KG1 (cell line): Measurements from ENCODE around the gene NDUFB10.
"Not testable (repeated sequence)": the region's sequence is repeated elsewhere in the genome, so short reads cannot be mapped to it uniquely, and the experiment has no call there.

Experiments used
- DNase-seq: peaks from one replicate; lab custom pipeline; 2025; lab: John Stamatoyannopoulos, UW

NDUFB10 gene

GRCh38 chr16:1924095-1924494 lies 35.2 kb upstream of the NDUFB10 start:
- no peak for DNase-seq

GRCh38 chr16:1926271-1926670 lies 33.1 kb upstream of the NDUFB10 start:
- no peak for DNase-seq

DNA sequence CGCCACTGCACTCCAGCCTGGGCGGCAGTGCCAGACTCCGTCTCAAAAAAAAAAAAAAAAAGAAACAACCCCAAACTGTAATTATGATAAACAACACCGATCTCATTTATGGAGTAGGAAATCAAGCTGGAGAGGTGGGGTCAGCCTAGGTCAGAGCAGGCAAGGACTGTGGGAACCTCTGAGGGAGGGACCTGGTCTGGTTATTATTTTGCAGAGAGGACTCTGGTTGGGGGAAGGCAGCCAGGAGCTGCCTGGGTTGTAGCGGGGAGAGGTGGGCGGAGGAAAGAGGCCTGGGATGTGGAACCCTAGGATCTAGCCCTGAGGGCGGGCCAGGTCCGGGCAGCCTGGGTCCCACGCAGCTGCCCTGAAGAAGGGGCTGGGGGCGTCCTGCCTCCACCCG lies 30.2 kb upstream of the NDUFB10 start:
- DNase-seq = no peak

GRCh38 chr16:1929578-1930337 lies 29.6 kb upstream of the NDUFB10 start:
- DNase-seq = peak; percentile 78

DNA sequence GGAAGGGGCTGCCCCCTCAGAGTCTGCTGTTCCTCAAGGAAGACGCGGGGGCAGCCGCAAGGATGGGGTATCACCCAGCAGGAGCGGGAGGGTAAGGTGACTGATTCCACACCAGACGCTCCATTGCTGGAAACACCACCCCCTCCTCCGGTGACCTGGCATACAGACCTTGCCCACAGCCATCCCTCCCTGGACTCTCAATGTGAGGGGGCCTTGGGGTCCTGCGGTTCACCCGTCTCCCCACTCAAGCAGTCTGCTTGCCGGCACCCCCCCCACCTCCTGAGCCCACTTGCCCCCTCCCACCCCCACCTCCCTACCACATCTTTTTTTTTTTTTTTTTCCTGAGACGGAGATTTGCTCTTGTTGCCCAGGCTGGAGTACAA lies 29.0 kb upstream of the NDUFB10 start:
- DNase-seq = no peak

GRCh38 chr16:1932050-1933028 lies 27.0 kb upstream of the NDUFB10 start:
- no peak for DNase-seq

GRCh38 chr16:1933097-1933661 lies 26.2 kb upstream of the NDUFB10 start:
- DNase-seq = no peak

- DNase-seq = no peak
These were observed 22.3 kb upstream of the NDUFB10 start for GRCh38 chr16:1936945-1937479.

GRCh38 chr16:1938316-1938715 lies 21.0 kb upstream of the NDUFB10 start:
- DNase-seq = no peak

GRCh38 chr16:1938910-1939309 lies 20.4 kb upstream of the NDUFB10 start:
- DNase-seq = no peak

DNA sequence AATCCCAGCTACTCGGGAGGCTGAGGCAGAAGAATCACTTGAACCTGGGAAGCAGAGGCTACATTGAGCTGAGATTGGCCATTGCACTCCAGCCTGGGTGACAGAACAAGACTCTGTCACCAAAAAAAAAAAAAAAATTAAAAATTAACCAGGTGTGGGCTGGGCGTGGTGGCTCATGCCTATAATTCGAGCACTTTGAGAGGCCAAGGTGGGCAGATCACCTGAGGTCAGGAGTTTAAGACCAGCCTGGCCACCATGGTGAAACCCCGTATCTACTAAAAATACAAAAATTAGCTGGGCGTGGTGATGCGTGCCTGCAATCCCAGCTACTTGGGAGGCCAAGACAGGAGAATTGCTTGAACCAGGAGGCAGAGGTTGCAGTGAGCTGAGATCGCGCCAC lies 19.5 kb upstream of the NDUFB10 start:
- not testable (repeated sequence) for DNase-seq

DNA sequence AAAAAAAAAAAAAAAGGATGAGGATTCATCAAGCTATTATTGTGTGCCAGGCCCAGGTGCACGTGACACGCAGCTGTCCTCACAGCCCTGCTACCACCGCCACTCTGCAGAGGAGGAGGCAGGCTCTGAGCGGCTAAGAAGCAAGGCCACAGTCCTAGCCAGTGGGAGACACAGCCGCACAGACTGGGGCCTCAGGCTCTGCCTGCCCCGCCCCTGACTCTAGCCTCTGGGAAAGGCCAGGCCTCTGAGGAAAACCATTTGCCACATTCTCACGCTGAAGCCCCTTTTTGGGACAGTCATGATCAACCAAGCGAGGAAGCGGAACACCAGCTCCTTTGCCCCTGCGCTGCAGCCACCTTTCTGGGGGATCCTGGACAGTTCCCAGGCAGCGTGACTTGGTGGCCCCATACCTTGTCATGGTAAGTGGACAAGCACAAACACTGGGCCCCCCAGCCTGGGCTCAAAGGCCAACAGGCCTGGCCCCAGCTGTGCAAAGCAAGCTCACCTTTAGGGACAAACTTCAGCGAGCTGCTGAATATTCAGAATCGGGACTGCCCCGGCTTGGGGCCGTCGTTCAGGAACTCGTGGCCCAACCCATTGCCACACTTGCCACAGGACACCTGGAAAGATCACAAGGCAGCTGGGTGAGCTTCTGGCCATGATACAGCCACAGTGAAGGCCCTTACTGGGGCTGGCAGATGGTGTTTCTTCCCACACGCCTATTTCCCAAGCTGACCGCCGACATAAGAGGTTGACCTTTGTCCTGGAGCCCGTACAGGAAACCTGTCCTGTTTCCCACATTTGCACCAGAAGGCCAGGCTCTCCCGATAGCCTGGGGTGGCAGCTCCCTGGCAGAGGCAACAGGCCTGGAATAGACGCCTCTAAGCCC lies 18.8 kb upstream of the NDUFB10 start:
- DNase-seq = no peak

DNA sequence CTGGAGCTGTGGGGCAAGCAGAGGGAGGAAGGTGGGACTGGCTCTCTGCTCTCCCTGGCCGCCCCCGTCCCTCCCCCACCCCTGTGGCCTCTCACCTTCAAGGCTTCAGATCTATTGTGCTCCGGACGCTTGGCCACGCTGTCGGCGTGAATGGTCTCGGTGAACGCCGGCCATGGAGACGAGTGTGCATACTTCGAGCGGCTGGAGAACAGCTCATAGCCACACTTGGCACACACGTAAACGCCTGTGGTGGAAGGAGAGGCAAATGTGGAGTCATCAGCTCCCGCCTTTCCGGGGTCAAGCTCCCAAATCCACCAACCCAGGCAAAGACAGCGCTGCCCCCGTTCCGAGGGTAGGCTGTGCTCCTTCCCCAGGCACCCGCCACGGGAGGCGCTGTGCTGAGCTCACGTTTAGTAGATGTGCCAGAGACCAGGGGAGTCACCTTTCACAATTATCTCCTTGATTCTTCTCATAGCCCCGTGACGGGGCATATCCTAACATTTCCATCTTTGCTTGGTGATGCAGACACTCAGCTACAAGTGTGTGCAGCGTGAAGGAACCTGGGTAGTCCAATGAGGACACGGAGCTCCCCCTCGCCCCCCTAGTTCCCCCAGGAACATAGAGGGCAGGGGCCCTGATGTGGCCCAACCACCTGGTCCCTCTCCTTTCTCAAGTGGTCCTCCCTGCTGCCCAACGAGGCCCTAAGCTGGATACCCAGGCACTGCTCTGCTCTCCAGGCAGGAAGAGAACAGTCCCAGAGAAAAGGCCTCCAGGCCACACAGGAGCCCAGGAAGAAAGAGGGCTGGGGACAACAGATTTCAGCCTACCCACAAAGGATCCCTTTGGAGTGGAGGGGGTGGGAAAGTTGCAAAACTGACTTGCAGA lies 17.9 kb upstream of the NDUFB10 start:
- no peak for DNase-seq

GRCh38 chr16:1942047-1942809 lies 17.1 kb upstream of the NDUFB10 start:
- no peak for DNase-seq

DNA sequence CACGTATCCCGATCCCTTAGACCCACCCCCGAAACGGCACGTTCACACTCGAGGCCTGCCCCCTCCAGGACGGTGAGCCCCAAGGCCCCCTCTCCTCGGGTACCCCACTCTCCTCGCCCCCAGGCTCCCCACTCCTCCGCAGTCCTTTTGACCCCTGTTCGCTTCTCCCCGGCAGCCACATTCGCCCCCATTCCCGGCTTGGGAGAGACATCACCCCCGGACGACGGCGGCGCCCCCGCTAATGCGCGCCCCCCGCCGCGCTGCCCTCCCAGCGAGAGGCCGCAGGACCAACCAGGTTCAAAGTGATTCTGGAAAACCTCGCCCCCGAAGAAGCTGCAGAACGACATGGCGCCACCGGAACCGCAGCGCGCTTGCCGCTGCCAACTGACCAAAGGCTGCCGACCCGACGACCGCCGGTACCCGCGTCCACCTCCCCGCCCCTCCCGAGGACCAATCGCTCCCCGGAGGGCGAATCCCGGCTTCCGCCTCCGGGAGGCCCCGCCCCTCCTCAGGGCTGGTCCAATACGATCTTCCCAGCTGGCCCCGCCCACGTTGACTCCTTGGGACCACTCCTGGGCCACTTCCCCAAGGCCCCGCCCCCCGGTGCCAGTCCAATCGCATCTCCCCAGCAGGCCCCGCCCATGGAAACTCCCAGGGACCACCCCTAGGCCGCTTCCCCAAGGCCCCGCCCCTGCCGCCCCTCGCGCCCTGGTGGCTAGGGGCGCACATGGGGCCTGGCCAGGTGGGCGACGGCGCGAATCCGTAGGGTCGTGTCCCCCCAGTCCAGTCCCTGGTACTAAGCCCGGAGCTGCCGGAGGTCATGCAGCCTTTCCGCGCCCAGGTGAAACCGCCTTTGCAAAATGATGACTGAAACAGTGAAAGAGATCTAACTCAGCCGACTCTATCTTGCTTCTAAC lies 16.3 kb upstream of the NDUFB10 start, which contains the start of gene MSRB1:
TSS of gene MSRB1 (minus strand) at position 390 of the 917 bp plus-strand sequence. CDS start at position 347, 43 bp downstream.
- peak; percentile 97 for DNase-seq

DNA sequence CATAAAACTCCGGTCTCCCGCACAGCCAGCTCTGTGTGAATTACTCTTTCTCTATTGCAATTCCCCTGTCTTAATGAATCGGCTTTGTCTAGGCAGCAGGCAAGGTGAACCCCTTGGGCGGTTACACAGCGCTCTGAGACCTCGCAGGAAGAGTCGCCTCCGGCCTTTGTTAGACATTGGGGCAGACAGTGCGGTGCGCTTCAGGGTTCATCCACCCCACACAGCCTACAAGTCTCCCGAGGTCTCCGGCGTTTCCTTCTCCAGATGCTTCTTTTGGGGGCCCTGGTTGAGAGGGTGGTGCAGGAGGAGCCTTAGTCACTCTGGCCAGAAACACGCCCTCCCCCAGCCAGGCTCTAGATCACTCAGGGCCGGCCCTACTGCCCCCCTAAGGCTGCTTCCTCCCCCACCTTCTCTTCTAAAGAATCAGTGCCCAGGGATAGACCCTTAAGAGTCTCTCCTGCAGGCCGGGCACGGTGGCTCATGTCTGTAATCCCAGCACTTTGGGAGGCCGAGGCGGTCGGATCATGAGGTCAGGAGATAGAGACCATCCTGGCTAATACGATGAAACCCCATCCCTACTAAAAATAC lies 14.6 kb upstream of the NDUFB10 start:
- DNase-seq = no peak

DNA sequence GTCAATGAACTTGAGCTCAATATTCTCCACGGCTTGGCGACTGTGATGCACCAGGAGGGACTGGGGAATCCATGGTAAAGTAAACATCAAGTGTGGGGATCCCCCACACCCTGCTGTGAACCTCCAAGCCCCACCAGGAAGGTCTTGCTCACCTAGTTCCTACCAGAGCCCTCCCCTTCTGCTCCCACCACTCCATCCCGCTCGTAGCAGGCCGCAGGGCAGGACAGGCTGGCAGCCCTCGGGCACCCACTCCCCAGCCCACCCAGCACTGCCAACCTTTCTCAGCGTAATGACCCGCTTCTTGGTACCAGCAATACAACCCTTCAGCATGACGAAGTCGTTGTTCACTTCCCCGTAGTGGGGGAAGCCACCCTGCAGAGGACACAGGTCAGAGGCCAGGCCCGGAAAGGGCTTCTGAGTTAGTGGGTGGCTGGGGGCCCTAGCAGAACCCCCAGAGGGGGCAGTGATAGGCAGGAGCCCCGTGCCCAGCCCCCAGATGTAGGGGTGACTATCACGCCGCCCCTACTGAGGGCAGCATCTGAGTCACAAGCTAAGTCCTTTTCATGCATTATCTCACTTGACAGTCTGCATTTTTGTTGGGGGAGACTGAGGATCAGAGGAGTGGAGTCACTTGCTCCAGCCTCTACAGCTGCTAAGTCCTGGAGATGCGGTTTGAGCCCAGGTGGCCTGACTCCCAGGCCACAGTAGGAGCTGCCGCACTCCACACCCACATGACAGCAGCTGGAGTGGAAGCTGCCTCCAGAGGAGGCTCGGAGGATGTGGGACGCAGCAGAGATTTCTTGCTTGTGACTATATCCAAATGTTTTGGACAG lies 13.6 kb upstream of the NDUFB10 start:
- DNase-seq = no peak
